Fibroblast of skin of back (primary cell): ENCODE data around the gene GABPB1.

Experiments used
- DNase-seq: peaks from one replicate; pipeline ENCODE4 v3.0.0-alpha.2; 2013

The GABPB1 gene

GRCh38 chr15:50238255-50238654 is 116.7 kb downstream of the GABPB1 start:
- DNase-seq = no peak

- DNase-seq = no peak
Measured at GRCh38 chr15:50236433-50236832, 118.6 kb downstream of the GABPB1 start.

GRCh38 chr15:50235794-50236193 is 119.2 kb downstream of the GABPB1 start:
- peak; percentile 29 for DNase-seq

GRCh38 chr15:50234764-50235163 is 120.2 kb downstream of the GABPB1 start:
- DNase-seq = no peak

- no peak for DNase-seq
Measured at GRCh38 chr15:50233192-50233736, 121.7 kb downstream of the GABPB1 start.

- DNase-seq = no peak
Measured at GRCh38 chr15:50232791-50233190, 122.2 kb downstream of the GABPB1 start.

- DNase-seq = no peak
Measured at GRCh38 chr15:50231761-50232160, 123.2 kb downstream of the GABPB1 start.

- DNase-seq = no peak
Measured at GRCh38 chr15:50229336-50229735, 125.7 kb downstream of the GABPB1 start.

GRCh38 chr15:50228866-50229265 is 126.1 kb downstream of the GABPB1 start:
- no peak for DNase-seq

GRCh38 chr15:50227076-50227475 is 127.9 kb downstream of the GABPB1 start:
- peak; percentile 59 for DNase-seq

GRCh38 chr15:50225938-50226337 is 129.1 kb downstream of the GABPB1 start:
- no peak for DNase-seq
